Bronchial epithelial cell (primary cell): ENCODE results near the gene OTOP3. TPM values are rescaled to one million over a fixed set of nuclear protein-coding genes. Genes with fewer than 3 reads are reported as not detected.

Experiments
- DNase-seq: peaks from one replicate; pipeline ENCODE4 v3.0.0-alpha.2; 2010; ENCODE audit warnings: low read depth
- FAIRE-seq: peaks from 2 replicates; lab custom pipeline; 2011; peaks lifted over from hg19 to GRCh38; lab: Jason Lieb, UNC
- H3K27me3 ChIP-seq: 2 replicates; pipeline ENCODE4 v1.5.1; 2011; ENCODE audit warnings: low read length; ENCODE audit not compliant: control insufficient read depth, insufficient read depth
- H3K36me3 ChIP-seq: 2 replicates; pipeline ENCODE4 v1.5.1; 2011; ENCODE audit warnings: low read length; ENCODE audit not compliant: control insufficient read depth, insufficient read depth
- H3K4me3 ChIP-seq: 2 replicates; pipeline ENCODE4 v1.5.1; 2011; ENCODE audit warnings: mild to moderate bottlenecking, low read depth, low read length, control low read depth
- total RNA-seq: library from RNA; depleted of rRNA; stranded (reverse); fragments of >200 nt; gene quantifications from 2 replicates; pipeline ENCODE4 v1.2.1, GENCODE V29; 2014
- TF ChIP-seq, protein P1 (sequence below): IDR thresholded peaks from 2 replicates; pipeline ENCODE4 v1.5.1; 2011; ENCODE audit warnings: mild to moderate bottlenecking, moderate library complexity, low read length, control low read depth, inconsistent platforms; ENCODE audit not compliant: insufficient read depth, severe bottlenecking

Gene OTOP3
- total RNA-seq, 1 donor from 2014 or later: under 0.01 TPM

GRCh38 chr17:74995847-74996246 lies 60.1 kb downstream of the OTOP3 start:
- FAIRE-seq: no peak
- Histone ChIP-seq H3K27me3 (no peaks in the 10 kb centered on the region), H3K36me3 (no peaks in the 10 kb centered on the region), H3K4me3 (no peak overlapping the region)
- TF ChIP-seq, protein P1, sequence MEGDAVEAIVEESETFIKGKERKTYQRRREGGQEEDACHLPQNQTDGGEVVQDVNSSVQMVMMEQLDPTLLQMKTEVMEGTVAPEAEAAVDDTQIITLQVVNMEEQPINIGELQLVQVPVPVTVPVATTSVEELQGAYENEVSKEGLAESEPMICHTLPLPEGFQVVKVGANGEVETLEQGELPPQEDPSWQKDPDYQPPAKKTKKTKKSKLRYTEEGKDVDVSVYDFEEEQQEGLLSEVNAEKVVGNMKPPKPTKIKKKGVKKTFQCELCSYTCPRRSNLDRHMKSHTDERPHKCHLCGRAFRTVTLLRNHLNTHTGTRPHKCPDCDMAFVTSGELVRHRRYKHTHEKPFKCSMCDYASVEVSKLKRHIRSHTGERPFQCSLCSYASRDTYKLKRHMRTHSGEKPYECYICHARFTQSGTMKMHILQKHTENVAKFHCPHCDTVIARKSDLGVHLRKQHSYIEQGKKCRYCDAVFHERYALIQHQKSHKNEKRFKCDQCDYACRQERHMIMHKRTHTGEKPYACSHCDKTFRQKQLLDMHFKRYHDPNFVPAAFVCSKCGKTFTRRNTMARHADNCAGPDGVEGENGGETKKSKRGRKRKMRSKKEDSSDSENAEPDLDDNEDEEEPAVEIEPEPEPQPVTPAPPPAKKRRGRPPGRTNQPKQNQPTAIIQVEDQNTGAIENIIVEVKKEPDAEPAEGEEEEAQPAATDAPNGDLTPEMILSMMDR: no peak
- DNase-seq: no peak

GRCh38 chr17:74998783-74999182 lies 63.1 kb downstream of the OTOP3 start:
- TF ChIP-seq, protein P1: no peak
- no peaks in the 10 kb centered on the region for H3K27me3 ChIP-seq
- FAIRE-seq: no peak

GRCh38 chr17:74999523-74999922 lies 63.8 kb downstream of the OTOP3 start:
- FAIRE-seq (no peak), DNase-seq (no peak)
- Histone ChIP-seq H3K27me3 (no peaks in the 10 kb centered on the region), H3K36me3 (peaks cover 11% of the 10 kb centered on the region), H3K4me3 (no peak overlapping the region)
- TF ChIP-seq, protein P1: no peak

More at GRCh38 chr17:74998783-74999182, 63.1 kb downstream of the OTOP3 start:
- DNase-seq: no peak
- Histone ChIP-seq H3K4me3 (no peak overlapping the region), H3K36me3 (peaks cover 11% of the 10 kb centered on the region)

Other genes with a start within 250 kb of the OTOP3 start
- gene CD300LF, start 223.0 kb upstream of the OTOP3 start, total RNA-seq: not detected in 2 replicates
- under 0.01 and 0.38 TPM in 2 replicates for gene RAB37, start 198.6 kb upstream of the OTOP3 start, total RNA-seq
- gene NHERF1, start 187.3 kb upstream of the OTOP3 start, total RNA-seq: 35.3 and 55.8 TPM in 2 replicates
- gene NAT9, start 159.6 kb upstream of the OTOP3 start, total RNA-seq: 35.8 and 64.5 TPM in 2 replicates
- under 0.01 and 0.13 TPM in 2 replicates for gene GRIN2C, start 76.0 kb upstream of the OTOP3 start, total RNA-seq
- 30.8 and 49.5 TPM in 2 replicates for gene FDXR, start 62.9 kb upstream of the OTOP3 start, total RNA-seq
- gene FADS6, start 42.3 kb upstream of the OTOP3 start, total RNA-seq: 0.26 TPM in 1 of 2 replicates, not detected in the other
- gene USH1G, start 12.6 kb upstream of the OTOP3 start, total RNA-seq: 1.1 and 3.3 TPM in 2 replicates
- gene OTOP2, start 11.6 kb upstream of the OTOP3 start, total RNA-seq: under 0.01 TPM in 1 of 2 replicates, not detected in the other
- 5.5 and 6.4 TPM in 2 replicates for gene HID1, start 36.9 kb downstream of the OTOP3 start, total RNA-seq
- gene CDR2L, start 51.7 kb downstream of the OTOP3 start, total RNA-seq: 4.7 and 6.1 TPM in 2 replicates
- gene MRPL58, start 76.8 kb downstream of the OTOP3 start, total RNA-seq: 23.8 and 41.6 TPM in 2 replicates
- 239 and 277 TPM in 2 replicates for gene ATP5PD, start 111.1 kb downstream of the OTOP3 start, total RNA-seq
- gene KCTD2, start 111.3 kb downstream of the OTOP3 start, total RNA-seq: 5.0 and 7.8 TPM in 2 replicates
- gene SLC16A5, start 152.1 kb downstream of the OTOP3 start, total RNA-seq: 15.0 and 18.1 TPM in 2 replicates
- 1.8 and 3.2 TPM in 2 replicates for gene ARMC7, start 174.1 kb downstream of the OTOP3 start, total RNA-seq
- gene NT5C, start 195.8 kb downstream of the OTOP3 start, total RNA-seq: 47.0 and 57.1 TPM in 2 replicates
- gene JPT1, start 218.6 kb downstream of the OTOP3 start, total RNA-seq: 182 and 188 TPM in 2 replicates
- 60.0 and 87.1 TPM in 2 replicates for gene SUMO2, start 247.1 kb downstream of the OTOP3 start, total RNA-seq